ENCODE results near the gene SDE2. TPM values are rescaled to one million over a fixed set of nuclear protein-coding genes. Genes with fewer than 3 reads are reported as not detected.

The SDE2 gene
- total and polyA plus RNA-seq, 10 of the 15 experiments (the other 5 are each of a cell fraction or from before 2014, with no cell fraction given), result 2.7 to 19.4 (median 12.6) TPM

- TF ChIP-seq PRDM15 (CRISPR knock-in tag; IDR thresholded peaks at IDR 0.05) (no peak), CUX1 (IDR thresholded peaks at IDR 0.05; ENCODE audit: insufficient replicate concordance, low read depth, low read length) (peak; percentile 21), RFX5 (IDR thresholded peaks at IDR 0.05; ENCODE audit: low read depth, low read length) (no peak), DPF2 (IDR thresholded peaks at IDR 0.05) (peak; percentile 80), MAX (IDR thresholded peaks at IDR 0.05; ENCODE audit: low read depth, low read length) (no peak), MXI1 (IDR thresholded peaks at IDR 0.05; ENCODE audit: low read depth, low read length) (no peak), E2F8 (IDR thresholded peaks at IDR 0.05; ENCODE audit: low read depth, partially characterized antibody) (no peak), ZZZ3 (IDR thresholded peaks at IDR 0.05; ENCODE audit: control insufficient read depth, insufficient read length, low read depth) (no peak), GATAD2B (conservative IDR thresholded peaks at IDR 0.05; ENCODE audit: low read depth) (no peak), HDAC2 (IDR thresholded peaks at IDR 0.05) (no peak), HCFC1 (IDR thresholded peaks at IDR 0.05; ENCODE audit: low read length) (no peak), SUPT20H (IDR thresholded peaks at IDR 0.05; ENCODE audit: borderline replicate concordance, control insufficient read depth, low read depth, low read length) (no peak), ATF7 (IDR thresholded peaks at IDR 0.05; ENCODE audit: low read depth) (no peak; the same call in none of the 2 replicates), CHD1 (IDR thresholded peaks at IDR 0.05; ENCODE audit: low read depth, low read length) (no peak), ZNF274 (IDR thresholded peaks at IDR 0.05; ENCODE audit: insufficient read depth, insufficient read length) (no peak), SREBF2 (IDR thresholded peaks at IDR 0.05; ENCODE audit: low read length) (no peak), YBX1 (IDR thresholded peaks at IDR 0.05) (no peak)
These were observed 30.0 kb upstream of the SDE2 start (continued) for GRCh38 chr1:226029093-226029496.
